NCI-H1092 (cell line): ENCODE data around the gene FER.
"Not testable (repeated sequence)": the region's sequence is repeated elsewhere in the genome, so short reads cannot be mapped to it uniquely, and the experiment has no call there.

Source experiments
- DNase-seq: peaks from one replicate; lab custom pipeline; 2025; lab: John Stamatoyannopoulos, UW

The FER gene

DNA sequence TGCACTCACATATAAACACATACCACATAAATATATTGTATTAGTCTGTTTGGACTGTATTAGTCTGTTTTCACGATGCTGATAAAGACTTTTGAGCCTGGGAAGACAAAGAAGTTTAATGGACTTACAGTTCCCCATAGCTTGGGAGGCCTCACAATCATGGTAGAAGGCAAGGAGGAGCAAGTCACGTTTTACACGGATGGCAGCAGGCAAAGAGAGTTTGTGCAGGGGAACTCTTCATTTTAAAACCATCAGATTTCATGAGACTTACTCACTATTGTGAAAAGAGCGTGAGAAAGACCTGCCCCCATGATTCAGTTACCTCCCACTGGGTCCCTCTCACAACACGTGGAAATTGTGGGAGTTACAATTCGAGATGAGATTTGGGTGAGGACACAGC is 133.4 kb downstream of the FER start:
- no peak for DNase-seq

DNA sequence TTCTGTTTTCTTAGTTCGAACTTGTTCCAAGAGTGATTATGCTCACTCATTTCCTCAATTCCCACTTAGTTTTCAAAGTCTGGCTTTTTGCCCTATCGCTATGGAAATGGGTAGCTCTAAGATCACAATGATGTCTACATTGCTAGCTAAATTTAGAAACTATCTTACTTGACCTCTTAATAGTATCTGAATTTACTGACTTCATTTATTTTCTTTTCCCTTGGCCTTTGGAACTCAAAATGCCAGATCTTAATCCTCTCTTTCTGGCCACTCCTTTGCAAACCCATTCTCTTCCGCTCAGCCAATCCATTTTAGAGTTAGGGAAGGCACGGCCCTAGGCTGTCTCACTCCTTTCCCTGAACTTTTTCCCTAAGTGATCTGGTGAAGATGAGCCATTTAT is 137.0 kb downstream of the FER start:
- DNase-seq: no peak

DNA sequence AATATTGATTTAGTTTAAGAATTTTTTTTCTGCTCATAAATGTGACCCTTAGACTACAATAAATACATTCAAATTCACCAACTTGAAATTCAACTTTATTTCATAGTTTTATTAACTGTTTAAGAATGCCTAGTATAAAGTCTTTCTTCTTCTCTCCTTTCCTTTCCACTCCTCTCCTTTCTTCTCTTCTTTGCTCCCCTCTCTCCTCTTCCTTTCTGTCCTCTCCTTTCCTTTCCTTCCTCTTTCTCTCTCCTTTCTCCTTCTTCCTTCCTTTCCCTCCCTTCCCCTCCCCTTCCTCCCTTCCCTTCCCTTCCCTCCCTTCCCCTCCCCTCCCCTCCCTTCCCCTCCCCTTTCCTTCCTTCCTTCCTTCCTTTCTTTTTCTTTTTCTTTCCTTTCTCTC is 150.6 kb downstream of the FER start:
- no peak for DNase-seq

DNA sequence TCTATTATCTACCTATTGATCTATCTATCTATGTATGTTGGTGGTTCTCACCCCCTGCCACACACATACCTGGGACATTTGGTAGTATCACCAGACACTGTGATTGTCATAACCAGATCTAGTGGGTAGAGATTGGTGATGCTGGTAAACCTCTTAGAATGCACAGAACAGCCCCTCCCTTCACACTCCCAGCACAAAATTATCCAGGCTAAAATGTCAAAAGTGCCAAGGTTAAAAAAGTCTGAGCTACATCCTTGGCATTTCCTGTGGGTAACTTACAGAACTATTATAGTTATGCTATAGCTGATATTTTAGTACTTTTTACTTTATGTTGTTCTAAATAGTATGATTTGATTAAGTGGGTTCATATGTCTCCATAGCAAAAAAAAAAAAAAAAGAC is 151.0 kb downstream of the FER start:
- no peak for DNase-seq

DNA sequence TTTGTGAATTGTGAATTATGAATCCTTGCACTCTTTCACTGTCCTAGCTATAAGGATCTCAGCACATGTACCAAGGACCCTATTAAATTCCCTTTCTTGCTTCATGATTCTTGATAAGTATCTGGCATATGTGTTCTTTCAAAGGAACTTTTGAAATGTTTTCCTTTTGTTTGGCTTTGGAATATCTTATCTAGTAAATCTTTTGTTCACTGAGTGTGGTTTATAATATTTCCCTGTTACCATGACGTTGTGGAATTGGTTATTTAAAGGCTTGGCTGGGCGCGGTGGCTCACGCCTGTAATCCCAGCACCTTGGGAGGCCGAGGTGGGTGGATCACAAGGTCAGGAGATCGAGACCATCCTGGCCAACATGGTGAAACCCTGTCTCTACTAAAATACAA is 151.5 kb downstream of the FER start:
- DNase-seq: not testable (repeated sequence)

DNA sequence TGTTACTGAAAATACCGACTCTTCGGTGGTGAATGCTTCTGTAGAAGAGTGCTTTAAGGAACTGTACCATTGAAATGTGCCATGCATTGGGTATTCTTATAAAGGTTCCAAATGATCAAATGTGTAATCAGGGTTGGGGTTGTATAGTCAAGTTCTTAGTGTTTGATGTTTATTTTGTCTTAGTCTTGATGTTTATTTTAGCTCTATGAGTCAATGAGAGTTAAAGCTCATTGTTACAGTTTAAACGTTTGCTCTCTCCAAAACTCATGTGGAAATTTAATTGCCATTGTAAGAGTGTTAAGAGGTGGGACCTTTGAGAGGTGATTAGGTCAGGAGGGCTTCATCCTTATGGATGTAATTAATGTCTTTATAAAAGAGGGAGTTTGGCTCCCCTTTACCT is 153.0 kb downstream of the FER start:
- DNase-seq: no peak

DNA sequence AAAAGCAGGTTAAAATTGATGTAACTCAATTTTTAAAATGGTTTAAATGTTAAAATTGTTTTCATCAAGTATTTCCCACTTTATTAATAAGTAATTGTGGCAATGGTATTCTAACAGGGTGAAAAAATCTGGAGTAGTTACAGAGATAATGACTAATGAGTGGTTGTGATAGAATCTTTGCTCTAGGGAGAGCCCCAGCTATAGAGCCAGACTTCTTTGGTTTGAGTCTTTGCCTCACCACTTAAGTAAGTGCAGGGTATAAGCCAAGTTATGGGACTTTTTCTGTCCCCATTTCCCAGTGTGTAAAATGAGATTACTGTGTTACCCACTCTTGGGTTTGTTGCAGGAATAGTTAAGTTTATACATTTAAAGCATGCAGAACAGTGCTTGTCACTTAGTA is 158.1 kb downstream of the FER start:
- DNase-seq: no peak

DNA sequence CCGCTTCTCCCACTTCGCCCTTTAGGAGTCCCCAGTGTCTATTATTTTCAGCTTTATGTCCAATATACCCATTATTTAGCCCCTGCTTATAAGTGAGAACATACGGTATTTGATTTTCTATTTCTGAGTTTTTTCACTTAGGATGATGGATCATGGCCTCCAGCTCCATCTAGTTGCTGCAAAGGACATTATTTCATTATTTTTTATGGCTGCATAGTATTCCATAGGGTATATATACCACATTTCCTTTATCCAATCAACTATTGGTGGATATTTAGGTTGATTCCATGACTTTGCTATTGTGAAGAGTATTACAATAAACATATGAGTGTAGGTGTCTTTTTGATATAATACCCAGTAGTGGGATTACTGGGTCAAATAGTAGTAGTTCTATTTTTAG is 162.9 kb downstream of the FER start:
- no peak for DNase-seq

DNA sequence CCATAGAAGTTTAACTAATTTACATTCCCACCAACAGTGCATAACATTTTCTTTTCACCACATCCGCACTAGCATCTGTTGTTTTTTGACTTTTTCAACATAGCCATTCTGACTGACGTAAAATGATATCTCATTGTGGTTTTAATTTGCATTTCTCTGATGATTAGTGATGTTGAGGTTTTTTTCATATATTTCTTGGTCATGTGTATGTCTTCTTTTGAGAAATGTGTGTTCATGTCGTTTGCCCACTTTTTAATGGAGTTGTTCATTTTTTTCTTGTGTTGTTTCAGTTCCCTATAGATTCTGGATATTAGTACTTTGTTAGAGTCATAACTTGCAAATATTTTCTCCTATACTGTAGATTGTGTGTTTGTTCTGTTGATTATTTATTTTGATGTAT is 163.4 kb downstream of the FER start:
- DNase-seq: no peak

DNA sequence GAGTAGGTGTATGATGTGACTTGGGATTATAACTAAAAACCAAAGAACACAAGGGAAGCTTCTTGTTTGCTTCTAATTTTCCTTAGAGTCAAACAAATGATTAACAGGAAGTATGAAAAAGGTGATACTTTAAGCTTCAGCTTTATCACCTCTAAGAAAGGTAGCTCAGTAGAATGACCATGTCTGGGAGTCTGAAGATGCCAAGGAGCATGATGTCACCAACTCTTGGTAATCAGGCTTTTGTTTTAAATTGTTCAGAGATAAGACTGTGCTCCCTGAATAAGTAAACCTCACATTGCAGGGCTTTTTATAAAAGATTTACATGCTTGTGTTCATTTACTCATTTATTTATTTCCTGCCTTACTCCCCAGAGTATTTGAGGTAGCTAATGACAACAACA is 169.9 kb downstream of the FER start:
- DNase-seq: no peak

DNA sequence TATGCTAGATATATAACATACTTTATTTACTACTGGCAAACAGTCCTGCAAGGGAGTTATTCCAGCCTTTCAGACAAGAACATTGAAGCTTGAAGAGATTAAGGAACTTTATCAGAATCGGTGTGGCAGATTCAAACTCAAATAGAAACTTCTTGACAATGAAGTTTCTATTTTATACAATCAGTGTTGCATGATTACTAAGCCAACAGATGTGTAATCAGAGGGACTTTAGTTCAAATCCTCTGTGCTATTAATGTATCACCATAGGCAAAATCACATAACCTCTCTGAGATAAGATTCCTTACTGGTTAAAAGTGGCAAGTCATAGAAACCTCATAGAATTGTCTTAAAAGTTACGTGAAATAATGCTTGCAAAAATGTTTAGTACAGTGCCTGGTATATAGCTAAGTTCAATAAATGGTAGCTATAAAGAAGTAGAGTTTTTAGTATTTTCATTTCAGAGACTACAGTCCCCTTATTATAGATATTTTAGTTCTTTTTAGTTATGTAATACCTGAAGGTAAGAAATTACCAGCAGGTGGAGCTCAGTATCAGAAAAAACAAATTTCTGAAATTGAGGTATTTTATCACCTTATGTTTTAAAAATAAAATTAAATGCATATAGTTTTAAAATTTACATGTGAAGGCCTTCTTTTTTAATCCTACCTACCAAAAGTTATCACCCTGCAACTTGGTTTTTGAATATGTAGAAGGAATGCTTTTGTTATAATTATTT is 172.1 kb downstream of the FER start:
- DNase-seq: no peak

DNA sequence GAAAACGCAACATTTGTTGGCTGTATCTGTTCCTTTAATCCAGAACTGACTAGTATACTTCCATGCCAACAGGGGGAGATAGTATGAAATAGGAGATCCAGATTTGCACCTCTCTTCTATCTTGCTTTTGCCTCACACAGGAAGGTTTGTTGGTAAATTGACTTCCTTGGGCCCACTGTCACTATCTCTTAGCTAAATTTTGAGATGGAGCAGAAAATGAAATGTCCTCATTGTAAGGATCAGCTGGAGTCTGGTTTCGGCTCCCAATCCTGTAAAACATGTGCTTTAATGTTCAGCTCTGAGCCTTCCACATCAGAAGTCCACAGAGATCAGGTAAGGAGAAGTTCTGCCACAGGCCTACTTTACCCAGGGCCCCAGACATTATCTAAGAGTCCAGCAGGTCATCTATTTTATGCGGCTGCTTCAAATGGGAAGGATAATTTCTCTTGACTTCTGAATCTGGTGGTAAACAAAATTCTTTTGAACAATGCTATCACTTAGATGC is 176.8 kb downstream of the FER start:
- no peak for DNase-seq

DNA sequence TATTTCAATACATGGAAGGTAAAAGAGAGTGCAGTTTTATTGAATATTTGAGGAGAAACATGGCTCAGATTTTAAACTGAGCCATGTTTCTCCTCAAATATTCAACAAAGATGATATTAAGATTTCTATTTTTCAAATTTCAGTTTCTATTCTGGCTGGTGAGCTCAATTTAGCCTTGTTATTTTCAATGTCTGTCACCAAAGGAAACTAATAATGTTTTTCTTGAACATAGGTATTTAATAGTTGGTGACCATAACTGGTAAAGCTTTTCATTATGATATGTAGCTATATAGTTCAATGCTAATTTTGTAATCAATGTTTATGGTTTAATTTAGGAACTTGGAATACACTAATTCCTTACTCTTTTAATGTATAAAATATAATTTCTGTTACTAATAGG is 177.4 kb downstream of the FER start:
- no peak for DNase-seq

DNA sequence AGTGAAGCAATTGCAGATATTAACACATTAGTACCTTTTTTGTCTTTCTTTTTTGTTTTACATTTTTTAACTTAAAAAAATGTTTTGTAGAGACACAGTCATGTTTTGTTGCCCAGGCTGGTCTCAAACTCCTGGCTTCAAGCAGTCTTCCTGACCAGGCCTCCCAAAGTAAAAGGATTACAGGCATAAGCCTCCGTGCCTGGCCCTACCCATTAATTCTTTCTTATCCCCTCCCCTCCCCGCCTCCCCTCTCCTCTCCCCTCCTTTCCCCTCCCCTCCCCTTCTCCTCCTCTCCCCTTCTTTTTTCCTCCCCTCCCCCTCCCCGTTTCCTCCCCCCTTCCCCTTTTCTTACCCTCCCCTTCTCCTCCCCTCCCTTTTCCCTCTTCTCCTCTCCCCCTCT is 182.4 kb downstream of the FER start:
- no peak for DNase-seq

DNA sequence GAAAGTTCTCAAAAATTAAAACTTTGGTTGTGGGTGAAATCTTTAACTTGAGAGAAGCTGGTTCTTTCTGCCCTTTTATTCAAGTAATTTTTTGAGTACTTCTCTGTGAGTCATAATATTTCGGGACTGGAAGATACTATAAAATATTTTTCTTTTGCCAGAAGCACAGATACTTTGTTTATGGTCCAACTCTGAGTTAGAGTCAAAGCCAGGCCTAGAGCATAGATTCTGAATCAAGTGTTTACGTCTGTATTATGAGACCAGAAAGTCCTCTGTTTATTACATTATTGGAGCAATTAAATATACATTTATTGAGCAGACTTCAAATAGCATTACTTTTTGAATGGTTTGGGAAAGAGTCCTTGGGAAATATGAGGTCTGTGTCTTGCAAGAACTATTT is 187.9 kb downstream of the FER start:
- no peak for DNase-seq

DNA sequence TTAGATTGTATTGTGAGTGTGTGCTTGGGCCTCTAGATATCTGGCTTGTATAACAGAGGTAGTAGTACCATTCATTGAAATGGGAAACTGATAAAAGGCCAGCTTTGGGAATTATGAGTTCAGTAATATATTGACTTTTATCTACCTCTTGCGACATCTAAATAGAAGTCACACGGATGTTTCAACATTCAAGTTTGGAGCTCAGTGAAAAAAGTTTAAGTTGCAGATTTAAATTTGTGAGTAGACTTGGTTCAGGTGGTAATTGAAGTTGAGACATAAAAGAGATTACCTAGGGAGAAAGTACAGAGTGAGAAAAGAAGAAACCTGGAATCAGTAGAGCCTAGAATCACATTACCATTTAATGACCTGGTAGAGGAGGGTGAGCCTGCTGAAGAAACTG is 189.5 kb downstream of the FER start:
- DNase-seq: no peak

DNA sequence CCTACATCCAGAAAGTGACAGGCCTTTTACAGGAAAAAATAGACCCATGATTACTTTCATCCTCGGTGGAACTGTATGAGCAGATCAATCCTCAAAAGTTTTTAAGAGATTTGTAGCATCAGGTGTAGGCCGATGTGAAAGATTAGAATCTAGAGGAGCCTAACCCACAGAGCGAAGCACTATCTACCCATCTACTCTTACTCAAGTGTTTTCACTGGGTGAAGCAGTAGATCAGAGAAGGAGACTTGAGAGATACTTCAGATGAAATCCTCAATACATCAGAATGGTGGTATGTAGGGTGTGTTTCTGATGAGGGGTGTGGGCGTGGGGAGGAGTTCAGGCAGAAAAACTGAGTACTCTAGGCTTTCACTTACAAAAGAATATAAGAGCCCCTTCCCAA is 192.8 kb downstream of the FER start:
- DNase-seq: no peak

DNA sequence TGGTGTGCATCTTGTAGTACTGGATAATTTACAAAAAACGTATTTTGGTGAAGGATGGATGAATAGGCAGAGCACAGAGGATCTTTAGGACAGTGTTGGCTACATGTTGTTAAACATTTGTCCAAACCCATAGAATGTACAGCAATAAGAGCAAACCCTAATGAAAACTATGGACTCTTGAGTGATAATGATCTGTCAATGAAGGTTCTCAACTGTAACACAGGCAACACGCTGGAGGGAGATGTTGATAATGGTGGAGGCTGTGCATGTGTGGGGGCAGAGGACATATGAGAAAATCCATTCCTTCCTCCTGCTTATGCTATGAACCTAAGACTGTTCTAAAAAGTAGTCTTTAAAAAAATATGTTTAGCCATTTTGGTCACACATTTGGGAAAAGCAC is 194.0 kb downstream of the FER start:
- DNase-seq: no peak

DNA sequence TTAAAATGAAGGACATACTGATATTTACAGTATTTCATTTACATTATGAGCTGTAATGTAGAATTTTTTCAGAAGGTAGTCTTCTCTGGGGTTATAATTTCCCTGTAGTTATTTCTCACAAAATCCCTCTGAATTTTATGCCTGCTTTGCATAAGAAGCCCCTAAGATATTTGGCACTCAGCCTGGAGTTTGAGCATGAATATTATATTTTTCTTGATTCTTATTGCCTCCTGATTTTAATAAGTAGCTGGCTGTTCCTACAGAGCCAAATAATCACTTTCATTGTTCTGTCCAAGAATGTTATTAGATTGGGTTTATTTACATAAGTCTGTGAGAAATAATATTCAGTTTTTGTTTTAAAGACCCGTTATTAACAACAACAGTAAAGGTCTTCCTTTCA is 195.0 kb downstream of the FER start:
- DNase-seq: no peak

DNA sequence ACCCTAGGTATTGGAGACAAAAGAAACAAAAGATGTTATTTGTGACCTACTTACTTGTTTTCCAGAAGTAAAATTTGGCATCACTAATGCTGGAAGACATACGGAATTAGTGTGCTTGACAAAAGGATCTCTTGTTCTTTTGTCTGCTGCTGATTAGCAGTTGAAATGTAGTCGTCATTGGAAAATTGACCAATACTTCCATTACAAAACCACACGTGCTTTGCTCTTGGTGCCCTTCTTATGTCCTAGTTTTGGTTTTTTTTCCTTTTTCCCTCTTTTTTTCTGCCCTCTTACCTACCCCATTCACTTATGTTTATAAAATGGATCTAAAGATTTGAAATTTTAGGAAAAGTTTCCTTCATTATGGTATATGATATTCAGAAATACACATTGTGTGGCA is 197.4 kb downstream of the FER start:
- DNase-seq: no peak

DNA sequence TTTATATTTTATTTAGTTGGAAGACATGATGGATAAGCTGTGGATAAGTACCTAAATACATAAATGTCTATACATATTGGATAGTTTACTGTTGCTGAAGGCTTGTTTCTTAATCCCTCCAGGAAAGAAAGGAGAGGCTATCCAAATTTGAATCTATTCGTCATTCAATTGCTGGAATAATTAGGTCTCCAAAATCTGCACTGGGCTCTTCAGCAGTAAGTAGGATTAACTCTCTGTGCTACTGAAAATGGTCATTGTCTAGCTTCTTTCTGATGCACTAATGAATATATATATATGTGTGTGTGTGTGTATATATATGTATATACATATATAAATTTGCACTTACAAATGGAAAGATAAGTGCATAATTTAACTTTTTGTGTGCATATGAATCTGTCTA is 198.3 kb downstream of the FER start:
- no peak for DNase-seq

DNA sequence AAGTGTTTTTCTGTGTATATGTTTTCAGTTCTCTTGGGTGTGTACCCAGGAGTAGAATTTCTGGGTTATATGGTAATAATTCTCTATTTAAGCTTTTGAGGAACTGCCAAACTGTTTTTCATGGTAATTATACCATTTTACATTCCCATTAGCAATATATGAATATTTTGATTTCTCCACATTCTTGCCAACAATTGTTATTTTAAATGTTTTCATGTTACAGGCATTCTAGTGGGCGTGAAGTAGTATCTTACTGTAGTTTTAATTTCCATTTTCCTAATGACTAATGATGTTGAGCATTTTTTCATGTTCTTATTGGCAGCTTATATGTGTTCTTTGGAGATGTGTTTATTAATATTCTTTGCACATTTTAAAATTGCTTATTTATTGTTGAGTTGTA is 199.5 kb downstream of the FER start:
- DNase-seq: no peak

DNA sequence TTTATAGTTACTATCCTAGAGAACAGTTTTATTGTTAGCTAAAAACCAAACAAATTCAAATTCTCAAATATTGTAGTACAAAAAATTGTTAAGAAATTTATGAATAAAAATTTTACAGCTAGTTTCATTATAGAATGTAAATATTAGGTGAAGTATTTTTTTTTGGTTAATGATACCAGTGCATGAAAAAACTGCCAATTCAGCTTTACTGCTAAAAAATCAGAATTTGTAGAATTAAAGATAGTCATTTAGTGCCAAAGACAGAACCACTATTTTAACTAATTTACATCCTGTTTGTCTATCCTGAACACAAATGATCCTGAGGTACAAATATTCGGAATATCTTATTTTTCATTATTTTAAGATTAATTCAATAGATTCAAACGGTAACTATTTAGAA is 202.6 kb downstream of the FER start:
- DNase-seq: no peak

DNA sequence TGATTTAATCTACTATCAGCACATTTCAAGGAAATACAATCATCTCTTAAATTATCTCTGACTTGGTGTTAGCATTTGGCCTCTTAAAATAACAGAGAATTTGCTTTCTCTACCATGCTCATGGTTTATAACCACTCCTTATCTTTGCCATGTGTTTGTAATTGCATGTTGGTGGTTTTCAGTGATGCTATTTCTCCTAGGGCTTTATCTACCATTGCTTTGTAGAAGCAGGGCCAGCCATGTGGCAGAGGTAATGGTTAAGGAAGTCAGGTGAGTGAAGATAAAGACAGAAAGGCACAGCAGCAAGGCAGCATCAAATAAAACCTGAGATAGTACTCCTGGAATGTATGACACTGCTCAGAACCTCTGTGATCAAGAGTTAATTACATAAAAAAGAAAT is 206.2 kb downstream of the FER start:
- no peak for DNase-seq

DNA sequence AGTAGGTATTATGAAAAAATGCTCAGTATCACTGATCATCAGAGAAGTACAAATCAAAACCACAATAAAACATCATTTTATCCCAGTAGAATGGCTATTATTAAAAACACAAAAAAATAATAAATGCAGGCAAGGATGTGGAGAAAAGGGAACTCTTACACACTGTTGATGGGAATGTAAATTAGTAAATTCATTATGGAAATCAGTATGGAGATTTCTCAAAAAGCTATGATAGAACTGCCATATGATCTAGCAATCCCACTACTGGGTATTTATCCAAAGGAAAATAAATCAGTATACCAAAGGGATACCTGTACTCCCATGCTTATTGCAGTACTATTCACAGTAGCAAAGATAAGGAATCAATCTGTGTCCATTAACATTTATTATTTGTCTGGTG is 209.6 kb downstream of the FER start:
- DNase-seq: no peak
